GM19099 (cell line): ENCODE results near the gene ADGRF3.

Experiments
- POLR2A ChIP-seq: IDR thresholded peaks from 3 replicates; pipeline ENCODE4 v1.6.1; 2011; ENCODE audit warnings: low read depth; ENCODE audit not compliant: insufficient read length; ENCODE audit errors: extremely low read depth

The ADGRF3 gene, protein sequence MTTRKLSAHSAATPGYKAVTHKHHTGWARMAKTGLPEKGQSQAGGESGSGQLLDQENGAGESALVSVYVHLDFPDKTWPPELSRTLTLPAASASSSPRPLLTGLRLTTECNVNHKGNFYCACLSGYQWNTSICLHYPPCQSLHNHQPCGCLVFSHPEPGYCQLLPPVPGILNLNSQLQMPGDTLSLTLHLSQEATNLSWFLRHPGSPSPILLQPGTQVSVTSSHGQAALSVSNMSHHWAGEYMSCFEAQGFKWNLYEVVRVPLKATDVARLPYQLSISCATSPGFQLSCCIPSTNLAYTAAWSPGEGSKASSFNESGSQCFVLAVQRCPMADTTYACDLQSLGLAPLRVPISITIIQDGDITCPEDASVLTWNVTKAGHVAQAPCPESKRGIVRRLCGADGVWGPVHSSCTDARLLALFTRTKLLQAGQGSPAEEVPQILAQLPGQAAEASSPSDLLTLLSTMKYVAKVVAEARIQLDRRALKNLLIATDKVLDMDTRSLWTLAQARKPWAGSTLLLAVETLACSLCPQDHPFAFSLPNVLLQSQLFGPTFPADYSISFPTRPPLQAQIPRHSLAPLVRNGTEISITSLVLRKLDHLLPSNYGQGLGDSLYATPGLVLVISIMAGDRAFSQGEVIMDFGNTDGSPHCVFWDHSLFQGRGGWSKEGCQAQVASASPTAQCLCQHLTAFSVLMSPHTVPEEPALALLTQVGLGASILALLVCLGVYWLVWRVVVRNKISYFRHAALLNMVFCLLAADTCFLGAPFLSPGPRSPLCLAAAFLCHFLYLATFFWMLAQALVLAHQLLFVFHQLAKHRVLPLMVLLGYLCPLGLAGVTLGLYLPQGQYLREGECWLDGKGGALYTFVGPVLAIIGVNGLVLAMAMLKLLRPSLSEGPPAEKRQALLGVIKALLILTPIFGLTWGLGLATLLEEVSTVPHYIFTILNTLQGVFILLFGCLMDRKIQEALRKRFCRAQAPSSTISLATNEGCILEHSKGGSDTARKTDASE

GRCh38 chr2:26346454-26347053 is at the start of gene ADGRF3:
Gene ADGRF3 (minus strand): TSS chr2:26346789. CDS start chr2:26346234, 555 bp downstream.
- TF ChIP-seq POLR2A = no peak

- no peak for TF ChIP-seq POLR2A
These were observed 48.8 kb upstream of the ADGRF3 start for GRCh38 chr2:26395394-26395793.

GRCh38 chr2:26394694-26395093 is 48.1 kb upstream of the ADGRF3 start:
- TF ChIP-seq POLR2A = no peak

- TF ChIP-seq POLR2A = no peak
These were observed 40.6 kb upstream of the ADGRF3 start for GRCh38 chr2:26387189-26387588.

GRCh38 chr2:26384597-26384996 is 38.0 kb upstream of the ADGRF3 start:
- no peak for TF ChIP-seq POLR2A

GRCh38 chr2:26384183-26384582 is 37.6 kb upstream of the ADGRF3 start:
- no peak for TF ChIP-seq POLR2A

DNA sequence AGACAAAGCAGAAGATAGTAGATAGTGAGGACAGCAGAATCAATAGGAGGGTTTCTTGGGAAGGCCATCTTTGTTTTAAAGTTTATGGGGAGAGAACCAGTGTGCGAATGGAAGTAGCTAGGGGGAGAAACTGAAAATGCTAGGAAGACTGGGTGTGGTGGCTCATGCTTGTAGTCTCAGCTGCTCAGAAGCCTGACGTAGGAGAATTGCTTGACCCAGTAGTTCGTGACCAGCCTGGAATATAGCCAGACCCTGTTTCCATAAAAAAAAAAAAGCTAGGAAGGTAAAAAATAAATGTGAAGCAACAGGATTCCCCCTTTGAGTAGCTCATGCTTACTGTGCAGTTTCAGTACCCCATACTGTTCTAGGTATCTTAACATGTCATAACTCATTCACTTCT is 36.0 kb upstream of the ADGRF3 start:
- TF ChIP-seq POLR2A = no peak

GRCh38 chr2:26380281-26380680 is 33.7 kb upstream of the ADGRF3 start:
- TF ChIP-seq POLR2A = no peak

- no peak for TF ChIP-seq POLR2A
These were observed 30.2 kb upstream of the ADGRF3 start for GRCh38 chr2:26376799-26377198.

GRCh38 chr2:26366957-26367356 is 20.4 kb upstream of the ADGRF3 start:
- no peak for TF ChIP-seq POLR2A

GRCh38 chr2:26364669-26365068 is 18.1 kb upstream of the ADGRF3 start:
- no peak for TF ChIP-seq POLR2A

DNA sequence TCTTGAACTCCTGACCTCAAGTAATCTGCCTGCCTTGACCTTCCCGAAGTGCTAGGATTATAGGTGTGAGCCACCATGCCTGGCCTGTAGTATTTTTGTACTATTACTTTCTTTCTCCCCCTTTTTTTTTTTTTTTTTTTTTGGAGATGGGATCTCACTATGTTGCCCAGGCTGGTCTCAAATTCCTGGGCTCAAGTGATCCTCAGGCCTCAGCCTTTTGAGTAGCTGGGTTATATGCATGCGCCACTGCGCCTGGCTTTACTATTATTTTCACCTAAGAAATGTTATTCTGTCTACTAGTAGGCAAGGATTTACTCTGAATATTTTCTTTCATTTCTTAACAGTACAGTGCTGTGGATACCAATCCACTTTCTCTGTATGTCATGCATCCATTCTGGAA is 17.4 kb upstream of the ADGRF3 start:
- TF ChIP-seq POLR2A = no peak

DNA sequence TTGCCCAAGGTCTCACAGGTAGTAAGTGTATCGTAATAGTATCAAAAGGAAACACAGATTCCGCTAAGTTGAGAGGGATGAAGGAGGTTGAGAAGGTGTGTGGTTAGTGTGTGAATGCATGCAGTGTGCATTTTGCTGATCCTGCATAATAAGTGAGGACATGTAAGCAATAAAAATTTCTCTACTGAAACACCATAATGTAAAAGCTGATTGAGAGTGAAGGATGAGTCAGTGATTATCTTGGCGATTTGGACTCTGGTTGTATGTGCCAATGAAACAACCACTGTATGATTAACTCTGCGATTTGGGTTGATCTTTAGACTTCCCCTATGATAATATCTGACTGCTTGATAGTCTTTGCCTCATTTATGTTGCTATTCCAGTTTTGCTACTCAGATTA is 16.7 kb upstream of the ADGRF3 start:
- no peak for TF ChIP-seq POLR2A

- TF ChIP-seq POLR2A = no peak
These were observed 13.4 kb upstream of the ADGRF3 start for GRCh38 chr2:26359886-26360473.

GRCh38 chr2:26356771-26357170 is 10.2 kb upstream of the ADGRF3 start:
- TF ChIP-seq POLR2A = no peak
